ENCODE results near the gene RFC2. TPM values are rescaled to one million over a fixed set of nuclear protein-coding genes. Genes with fewer than 3 reads are reported as not detected.

The RFC2 gene
- polyA plus RNA-seq, 1 experiment, result 22.1 TPM

- H3K4me3 ChIP-seq (ENCODE audit: low read depth, low read length), result no peak overlapping the region
- TF ChIP-seq, protein P1, sequence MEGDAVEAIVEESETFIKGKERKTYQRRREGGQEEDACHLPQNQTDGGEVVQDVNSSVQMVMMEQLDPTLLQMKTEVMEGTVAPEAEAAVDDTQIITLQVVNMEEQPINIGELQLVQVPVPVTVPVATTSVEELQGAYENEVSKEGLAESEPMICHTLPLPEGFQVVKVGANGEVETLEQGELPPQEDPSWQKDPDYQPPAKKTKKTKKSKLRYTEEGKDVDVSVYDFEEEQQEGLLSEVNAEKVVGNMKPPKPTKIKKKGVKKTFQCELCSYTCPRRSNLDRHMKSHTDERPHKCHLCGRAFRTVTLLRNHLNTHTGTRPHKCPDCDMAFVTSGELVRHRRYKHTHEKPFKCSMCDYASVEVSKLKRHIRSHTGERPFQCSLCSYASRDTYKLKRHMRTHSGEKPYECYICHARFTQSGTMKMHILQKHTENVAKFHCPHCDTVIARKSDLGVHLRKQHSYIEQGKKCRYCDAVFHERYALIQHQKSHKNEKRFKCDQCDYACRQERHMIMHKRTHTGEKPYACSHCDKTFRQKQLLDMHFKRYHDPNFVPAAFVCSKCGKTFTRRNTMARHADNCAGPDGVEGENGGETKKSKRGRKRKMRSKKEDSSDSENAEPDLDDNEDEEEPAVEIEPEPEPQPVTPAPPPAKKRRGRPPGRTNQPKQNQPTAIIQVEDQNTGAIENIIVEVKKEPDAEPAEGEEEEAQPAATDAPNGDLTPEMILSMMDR (IDR thresholded peaks at IDR 0.05; ENCODE audit: insufficient read depth, low read depth, low read length), result no peak
- no peaks in the 10 kb centered on the region for H3K36me3 ChIP-seq (ENCODE audit: control insufficient read depth, insufficient read depth, low read length)
- no peaks in the 10 kb centered on the region for H3K27me3 ChIP-seq (ENCODE audit: control insufficient read depth, insufficient read depth, low read length)
- no peak for DNase-seq (ENCODE audit: low read depth)
- CTCF ChIA-PET, result interaction anchor here (1.0 to 3.7 kb wide), 6 partner anchors 8 to 113 kb away, joined by 4 to 15 read pairs (median 6); no protein-coding TSS in a partner anchor
- POLR2A ChIA-PET, result interaction anchor here (1.4 kb wide), 1 partner anchor 15 kb away, joined by 3 read pairs; no protein-coding TSS in a partner anchor
Measured at GRCh38 chr7:74287303-74288033, 33.3 kb upstream of the RFC2 start.

- TF ChIP-seq, protein P1 (IDR thresholded peaks at IDR 0.05; ENCODE audit: insufficient read depth, low read depth, low read length), result no peak
- ChIA-PET CTCF (interaction anchor here (1.2 to 3.7 kb wide), 3 partner anchors 10 to 108 kb away, joined by 4 to 15 read pairs (median 14); no protein-coding TSS in a partner anchor), POLR2A (no interaction called here)
- Histone ChIP-seq H3K4me3 (ENCODE audit: low read depth, low read length) (no peak overlapping the region), H3K27me3 (ENCODE audit: control insufficient read depth, insufficient read depth, low read length) (no peaks in the 10 kb centered on the region), H3K36me3 (ENCODE audit: control insufficient read depth, insufficient read depth, low read length) (no peaks in the 10 kb centered on the region)
- no peak for DNase-seq (ENCODE audit: low read depth)
Measured at GRCh38 chr7:74286131-74286530, 31.9 kb upstream of the RFC2 start.

GRCh38 chr7:74284781-74285259, 30.6 kb upstream of the RFC2 start:
- H3K27me3 ChIP-seq (ENCODE audit: control insufficient read depth, insufficient read depth, low read length), result no peaks in the 10 kb centered on the region
- CTCF ChIA-PET, result interaction anchor here (1.0 to 1.5 kb wide), 2 partner anchors 9 to 78 kb away, joined by 3 to 4 read pairs; no protein-coding TSS in a partner anchor
- H3K4me3 ChIP-seq (ENCODE audit: low read depth, low read length), result no peak overlapping the region
- H3K36me3 ChIP-seq (ENCODE audit: control insufficient read depth, insufficient read depth, low read length), result no peaks in the 10 kb centered on the region
- no peak for DNase-seq (ENCODE audit: low read depth)
- TF ChIP-seq, protein P1 (IDR thresholded peaks at IDR 0.05; ENCODE audit: insufficient read depth, low read depth, low read length), result no peak
- POLR2A ChIA-PET, result no interaction called here

DNA sequence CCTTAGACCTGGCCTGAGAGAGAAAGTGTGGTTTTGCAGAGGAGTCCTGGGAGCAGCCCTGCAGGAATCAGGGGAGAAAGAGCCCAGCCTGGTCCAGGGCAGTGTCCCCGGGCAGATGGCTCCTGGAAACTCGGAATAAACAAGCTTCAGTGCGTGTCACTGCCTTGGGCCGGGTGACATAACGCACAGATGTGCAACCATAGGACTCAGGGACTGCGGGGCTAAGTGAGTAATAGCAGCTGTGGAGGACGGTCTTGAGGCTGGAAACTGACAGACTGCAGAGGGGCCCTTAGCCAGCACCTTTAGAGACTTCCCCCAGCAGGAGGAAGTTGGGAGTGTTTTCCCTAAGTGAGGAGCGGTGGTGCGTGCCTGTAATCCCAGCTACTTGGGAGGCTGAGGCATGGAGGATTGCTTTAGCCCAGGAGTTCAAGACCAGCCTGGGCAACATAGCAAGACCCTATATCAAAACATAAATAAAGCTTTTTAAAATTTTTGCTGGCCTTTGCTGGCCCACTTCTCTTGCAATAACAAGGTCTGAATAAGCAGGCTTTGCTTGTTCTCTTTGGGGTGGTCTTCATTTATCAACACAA, 29.8 kb upstream of the RFC2 start:
- ChIA-PET POLR2A (no interaction called here), CTCF (interaction anchor here (1.0 to 1.5 kb wide), 2 partner anchors 8 to 77 kb away, joined by 3 to 4 read pairs; no protein-coding TSS in a partner anchor)
- DNase-seq (ENCODE audit: low read depth), result no peak
- TF ChIP-seq, protein P1 (IDR thresholded peaks at IDR 0.05; ENCODE audit: insufficient read depth, low read depth, low read length), result no peak
- H3K36me3 ChIP-seq (ENCODE audit: control insufficient read depth, insufficient read depth, low read length), result no peaks in the 10 kb centered on the region
- no peaks in the 10 kb centered on the region for H3K27me3 ChIP-seq (ENCODE audit: control insufficient read depth, insufficient read depth, low read length)
- H3K4me3 ChIP-seq (ENCODE audit: low read depth, low read length), result no peak overlapping the region
